ENCODE data around the gene SRP54. TPM values are rescaled to one million over a fixed set of nuclear protein-coding genes. Genes with fewer than 3 reads are reported as not detected.

Gene SRP54
- total and polyA plus RNA-seq, 2 donors (not counting 3 experiments of a cell fraction or from before 2014, with no cell fraction given) = 32.8 to 63.7 TPM

GRCh38 chr14:34946699-34947098 is 36.1 kb upstream of the SRP54 start:
- Histone ChIP-seq H3K4me2 (ENCODE audit: insufficient read depth, low read length) (no peak overlapping the region), H3K36me3 (ENCODE audit: control insufficient read depth in 2 of 2, extremely low read depth in 1 of 2, insufficient read depth in 2 of 2, low read length in 2 of 2) (no peaks in the 10 kb centered on the region), H2AFZ (ENCODE audit: low read depth, low read length) (no peak overlapping the region), H3K79me2 (ENCODE audit: control insufficient read depth, insufficient read depth, low read length) (no peaks in the 10 kb centered on the region), H4K20me1 (replicated peaks; ENCODE audit: control insufficient read depth, extremely low read depth, insufficient read depth, low read length) (no peaks in the 10 kb centered on the region), H3K27me3 (ENCODE audit: control insufficient read depth in 2 of 2, insufficient read depth in 2 of 2, low read length in 2 of 2) (no peaks in the 10 kb centered on the region), H3K9me1 (replicated peaks; ENCODE audit: control insufficient read depth, extremely low read depth, insufficient read depth, low read length) (peaks cover 2% of the 10 kb centered on the region), H3K4me3 (replicated peaks in 1 of 3; ENCODE audit: insufficient read depth in 1 of 3, low read depth in 1 of 3, low read length in 3 of 3) (no peak overlapping the region), H3K9ac (replicated peaks; ENCODE audit: extremely low read depth, insufficient read depth, low read length) (no peak overlapping the region), H3K4me1 (ENCODE audit: control insufficient read depth, extremely low read depth, insufficient read depth, low read length) (no peaks in the 10 kb centered on the region), H3K27ac (ENCODE audit: insufficient read depth, low read depth, low read length) (no peak overlapping the region), H3K9me3 (replicated peaks; ENCODE audit: control insufficient read depth, insufficient read depth, low read length) (no peaks in the 10 kb centered on the region)
- no peak for FAIRE-seq
- TF ChIP-seq POLR2AphosphoS5 (IDR thresholded peaks at IDR 0.05; ENCODE audit: insufficient read depth, low read depth, low read length) (no peak), MYC (IDR thresholded peaks at IDR 0.05; ENCODE audit: low read depth, low read length) (no peak), EZH2 (IDR thresholded peaks at IDR 0.05; ENCODE audit: borderline replicate concordance, low read depth, low read length, severe bottlenecking) (no peak), CTCF (IDR thresholded peaks at IDR 0.05; ENCODE audit: extremely low read depth in 1 of 2, insufficient read depth in 1 of 2, low read depth in 1 of 2, low read length in 2 of 2) (no peak), JUN (IDR thresholded peaks at IDR 0.05; ENCODE audit: borderline replicate concordance, insufficient read depth, insufficient read length, low read depth) (no peak), GATA2 (IDR thresholded peaks at IDR 0.05; ENCODE audit: insufficient read depth, insufficient read length, low read depth, low read length) (no peak), MAX (IDR thresholded peaks at IDR 0.05; ENCODE audit: insufficient read depth, insufficient read length) (no peak), FOS (IDR thresholded peaks at IDR 0.05; ENCODE audit: borderline replicate concordance, insufficient read depth, low read length) (no peak), POLR2A (IDR thresholded peaks at IDR 0.05; ENCODE audit: low read depth, low read length) (no peak)
- dilution Hi-C loops (cut with MboI; ENCODE audit: extremely low pct_ligation_motif_present, low sequenced_read_pairs) (no loop called here), intact Hi-C loops (cut with micrococcal nuclease) (no loop called here)
- ChIA-PET CTCF (interaction anchor here (1.0 kb wide), 1 partner anchor 58 kb away, joined by 3 read pairs; no protein-coding TSS in a partner anchor), POLR2A (interaction anchor here (0.7 kb wide), 1 partner anchor 175 kb away, joined by 3 read pairs; the partner anchor contains the start of gene PPP2R3C)
- no peak for DNase-seq (ENCODE audit: low read depth, low spot score)
- BruUV-seq (replicated peaks) = no TSS peak
